Amniotic stem cell (primary cell): ENCODE measurements around the gene PFKP.
"Not testable (repeated sequence)": the region's sequence is repeated elsewhere in the genome, so short reads cannot be mapped to it uniquely, and the experiment has no call there.

ENCODE experiments used
- DNase-seq: peaks from one replicate; lab custom pipeline; 2025; lab: John Stamatoyannopoulos, UW

The PFKP gene

GRCh38 chr10:3047596-3047995 lies 19.8 kb upstream of the PFKP start:
- DNase-seq: no peak

GRCh38 chr10:3048119-3049019 lies 19.0 kb upstream of the PFKP start:
- DNase-seq: peak; percentile 23

- no peak for DNase-seq
These were observed 15.7 kb upstream of the PFKP start for GRCh38 chr10:3051692-3052091.

GRCh38 chr10:3053155-3053554 lies 14.2 kb upstream of the PFKP start:
- DNase-seq: no peak

GRCh38 chr10:3054183-3054850 lies 13.0 kb upstream of the PFKP start:
- DNase-seq: no peak

- no peak for DNase-seq
These were observed 12.5 kb upstream of the PFKP start for GRCh38 chr10:3054851-3055199.

- no peak for DNase-seq
These were observed 10.9 kb upstream of the PFKP start for GRCh38 chr10:3056280-3057037.

- DNase-seq: no peak
These were observed 9.4 kb upstream of the PFKP start for GRCh38 chr10:3057946-3058345.

GRCh38 chr10:3059974-3060373 lies 7.4 kb upstream of the PFKP start:
- DNase-seq: no peak

GRCh38 chr10:3060481-3060889 lies 6.9 kb upstream of the PFKP start:
- DNase-seq: no peak

GRCh38 chr10:3061323-3061898 lies 5.9 kb upstream of the PFKP start:
- not testable (repeated sequence) for DNase-seq

- DNase-seq: no peak
These were observed 4.7 kb upstream of the PFKP start for GRCh38 chr10:3062502-3063186.

GRCh38 chr10:3064423-3064822 lies 2.9 kb upstream of the PFKP start:
- no peak for DNase-seq

- no peak for DNase-seq
These were observed 1.7 kb upstream of the PFKP start for GRCh38 chr10:3065622-3066021.

GRCh38 chr10:3066317-3067117 lies 831 bp upstream of the PFKP start:
- DNase-seq: no peak

- DNase-seq: no peak
These were observed 471 bp downstream of the PFKP start for GRCh38 chr10:3067859-3068179.

GRCh38 chr10:3068201-3068967 lies 1.0 kb downstream of the PFKP start:
- peak; percentile 27 for DNase-seq

- no peak for DNase-seq
These were observed 1.8 kb downstream of the PFKP start for GRCh38 chr10:3068968-3069737.

- DNase-seq: no peak
These were observed 2.5 kb downstream of the PFKP start for GRCh38 chr10:3069876-3070275.
